Gastroesophageal sphincter (tissue), 3 donors: ENCODE results near the gene SECTM1.

Experiments used
- POLR2A ChIP-seq, 2 donors: fragments of 450-650 bp; IDR thresholded peaks; one replicate each; pipeline ENCODE4 v1.6.1; 2017; ENCODE audit warnings: antibody characterized with exemption in 2 of 2, mild to moderate bottlenecking in 2 of 2, moderate library complexity in 1 of 2
- TF ChIP-seq, protein P1 (sequence below), 4 experiments: fragments of 200-600 bp in 2 of 4; fragments of 450-650 bp in 2 of 4; sonication (generic) in 1 of 4; IDR thresholded peaks; one replicate each; pipeline ENCODE4 v1.5.1; 2017 to 2019; ENCODE audit warnings: antibody characterized with exemption in 4 of 4, mild to moderate bottlenecking in 2 of 4, moderate library complexity in 2 of 4

DNA sequence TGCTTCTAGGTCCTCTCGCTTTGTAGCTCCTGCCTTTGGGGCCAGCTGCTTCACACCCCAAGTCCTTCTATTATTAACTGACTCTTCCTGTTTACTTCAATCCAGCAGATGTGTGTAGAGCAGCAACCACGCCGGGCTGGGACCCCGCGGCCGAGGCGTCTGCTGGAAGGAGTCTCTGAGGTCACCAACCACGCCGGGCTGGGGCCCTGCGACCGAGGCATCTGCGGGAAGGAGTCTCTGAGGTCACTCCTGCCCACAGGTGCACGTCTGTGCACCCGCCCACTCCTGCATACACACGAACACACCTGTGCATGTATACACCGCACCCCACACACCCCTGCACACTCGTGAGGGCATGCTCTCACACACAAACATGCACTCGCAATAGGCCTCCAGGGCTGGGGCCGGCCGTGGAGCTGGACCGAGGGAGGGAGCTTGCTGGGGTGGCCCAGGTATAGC lies 17.7 kb upstream of the SECTM1 start:
- no peak for TF ChIP-seq POLR2A (IDR thresholded peaks at IDR 0.05)
- TF ChIP-seq, protein P1, sequence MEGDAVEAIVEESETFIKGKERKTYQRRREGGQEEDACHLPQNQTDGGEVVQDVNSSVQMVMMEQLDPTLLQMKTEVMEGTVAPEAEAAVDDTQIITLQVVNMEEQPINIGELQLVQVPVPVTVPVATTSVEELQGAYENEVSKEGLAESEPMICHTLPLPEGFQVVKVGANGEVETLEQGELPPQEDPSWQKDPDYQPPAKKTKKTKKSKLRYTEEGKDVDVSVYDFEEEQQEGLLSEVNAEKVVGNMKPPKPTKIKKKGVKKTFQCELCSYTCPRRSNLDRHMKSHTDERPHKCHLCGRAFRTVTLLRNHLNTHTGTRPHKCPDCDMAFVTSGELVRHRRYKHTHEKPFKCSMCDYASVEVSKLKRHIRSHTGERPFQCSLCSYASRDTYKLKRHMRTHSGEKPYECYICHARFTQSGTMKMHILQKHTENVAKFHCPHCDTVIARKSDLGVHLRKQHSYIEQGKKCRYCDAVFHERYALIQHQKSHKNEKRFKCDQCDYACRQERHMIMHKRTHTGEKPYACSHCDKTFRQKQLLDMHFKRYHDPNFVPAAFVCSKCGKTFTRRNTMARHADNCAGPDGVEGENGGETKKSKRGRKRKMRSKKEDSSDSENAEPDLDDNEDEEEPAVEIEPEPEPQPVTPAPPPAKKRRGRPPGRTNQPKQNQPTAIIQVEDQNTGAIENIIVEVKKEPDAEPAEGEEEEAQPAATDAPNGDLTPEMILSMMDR (IDR thresholded peaks at IDR 0.05) = no peak
